KOPT-K1 (cell line): Measurements from ENCODE around the gene SNX1.
"Not testable (repeated sequence)": the region's sequence is repeated elsewhere in the genome, so short reads cannot be mapped to it uniquely, and the experiment has no call there.

ENCODE experiments used
- H3K27ac ChIP-seq: fragments of 200-600 bp; sonication (generic); 2 replicates; pipeline ENCODE4 v1.5.1; 2016; ENCODE audit warnings: antibody characterized with exemption, mild to moderate bottlenecking, low read depth, low read length; ENCODE audit not compliant: poor library complexity, severe bottlenecking
- H3K36me3 ChIP-seq: fragments of 200-600 bp; sonication (generic); 2 replicates; pipeline ENCODE4 v1.5.1; 2017; ENCODE audit warnings: antibody characterized with exemption, mild to moderate bottlenecking, low read length, moderate library complexity; ENCODE audit not compliant: insufficient read depth
- H3K9me3 ChIP-seq: fragments of 200-600 bp; sonication (generic); 2 replicates; pipeline ENCODE4 v1.5.1; 2017; ENCODE audit warnings: antibody characterized with exemption, low read length, mild to moderate bottlenecking; ENCODE audit not compliant: insufficient read depth, poor library complexity, severe bottlenecking

SNX1 gene

GRCh38 chr15:64096668-64097384 lies 1.0 kb downstream of the SNX1 start:
- Histone ChIP-seq H3K9me3 (no peaks in the 10 kb centered on the region), H3K36me3 (no peaks in the 10 kb centered on the region), H3K27ac (peak overlapping the region; percentile 93)

GRCh38 chr15:64099379-64099778 lies 3.6 kb downstream of the SNX1 start:
- Histone ChIP-seq H3K36me3 (no peaks in the 10 kb centered on the region), H3K27ac (no peak overlapping the region), H3K9me3 (no peaks in the 10 kb centered on the region)

GRCh38 chr15:64100958-64101357 lies 5.2 kb downstream of the SNX1 start:
- no peaks in the 10 kb centered on the region for H3K9me3 ChIP-seq
- H3K36me3 ChIP-seq, result no peaks in the 10 kb centered on the region
- H3K27ac ChIP-seq, result no peak overlapping the region

- no peaks in the 10 kb centered on the region for H3K36me3 ChIP-seq
- H3K27ac ChIP-seq, result no peak overlapping the region
- no peaks in the 10 kb centered on the region for H3K9me3 ChIP-seq
Observed at GRCh38 chr15:64102497-64102896, 6.7 kb downstream of the SNX1 start.

- Histone ChIP-seq H3K27ac (no peak overlapping the region), H3K36me3 (no peaks in the 10 kb centered on the region), H3K9me3 (no peaks in the 10 kb centered on the region)
Observed at GRCh38 chr15:64105113-64105704, 9.4 kb downstream of the SNX1 start.

GRCh38 chr15:64107337-64107736 lies 11.6 kb downstream of the SNX1 start:
- peaks cover under 1% of the 10 kb centered on the region for H3K36me3 ChIP-seq
- H3K27ac ChIP-seq, result no peak overlapping the region
- no peaks in the 10 kb centered on the region for H3K9me3 ChIP-seq

- not testable (repeated sequence) for H3K9me3 ChIP-seq, H3K27ac ChIP-seq
Observed at GRCh38 chr15:64110108-64110701, 14.4 kb downstream of the SNX1 start.

GRCh38 chr15:64110950-64111678 lies 15.3 kb downstream of the SNX1 start:
- H3K27ac ChIP-seq, result no peak overlapping the region
- H3K9me3 ChIP-seq, result no peaks in the 10 kb centered on the region
- H3K36me3 ChIP-seq, result peaks cover 37% of the 10 kb centered on the region

More at GRCh38 chr15:64110108-64110701, 14.4 kb downstream of the SNX1 start:
- peaks cover 29% of the 10 kb centered on the region for H3K36me3 ChIP-seq

GRCh38 chr15:64111679-64112050 lies 15.9 kb downstream of the SNX1 start:
- Histone ChIP-seq H3K9me3 (no peaks in the 10 kb centered on the region), H3K27ac (no peak overlapping the region), H3K36me3 (peaks cover 43% of the 10 kb centered on the region)

- H3K27ac ChIP-seq, result no peak overlapping the region
- no peaks in the 10 kb centered on the region for H3K9me3 ChIP-seq
- peaks cover 49% of the 10 kb centered on the region for H3K36me3 ChIP-seq
Observed at GRCh38 chr15:64112073-64112772, 16.4 kb downstream of the SNX1 start.

- Histone ChIP-seq H3K9me3 (no peaks in the 10 kb centered on the region), H3K27ac (no peak overlapping the region), H3K36me3 (peaks cover 55% of the 10 kb centered on the region)
Observed at GRCh38 chr15:64112904-64113303, 17.1 kb downstream of the SNX1 start.

- Histone ChIP-seq H3K27ac (no peak overlapping the region), H3K9me3 (no peaks in the 10 kb centered on the region), H3K36me3 (peaks cover 99% of the 10 kb centered on the region)
Observed at GRCh38 chr15:64117759-64118487, 22.1 kb downstream of the SNX1 start.

- H3K9me3 ChIP-seq, H3K27ac ChIP-seq: not testable (repeated sequence)
- H3K36me3 ChIP-seq, result peaks cover 97% of the 10 kb centered on the region
Observed at GRCh38 chr15:64120322-64120721, 24.5 kb downstream of the SNX1 start.

GRCh38 chr15:64121614-64122013 lies 25.8 kb downstream of the SNX1 start:
- no peaks in the 10 kb centered on the region for H3K9me3 ChIP-seq
- peaks cover 95% of the 10 kb centered on the region for H3K36me3 ChIP-seq
- no peak overlapping the region for H3K27ac ChIP-seq
